Activated CD4-positive, alpha-beta T cell treated with anti-CD3 and anti-CD28 coated beads for 24 hours (primary cell): ENCODE data around the gene KCNMA1.
"Not testable (repeated sequence)": the region's sequence is repeated elsewhere in the genome, so short reads cannot be mapped to it uniquely, and the experiment has no call there.

ENCODE experiments used
- DNase-seq, 2 donors: peaks; one replicate each; pipeline ENCODE4 v3.0.0-alpha.2; 2020; ENCODE audit warnings: low read depth in 2 of 2

Gene KCNMA1

DNA sequence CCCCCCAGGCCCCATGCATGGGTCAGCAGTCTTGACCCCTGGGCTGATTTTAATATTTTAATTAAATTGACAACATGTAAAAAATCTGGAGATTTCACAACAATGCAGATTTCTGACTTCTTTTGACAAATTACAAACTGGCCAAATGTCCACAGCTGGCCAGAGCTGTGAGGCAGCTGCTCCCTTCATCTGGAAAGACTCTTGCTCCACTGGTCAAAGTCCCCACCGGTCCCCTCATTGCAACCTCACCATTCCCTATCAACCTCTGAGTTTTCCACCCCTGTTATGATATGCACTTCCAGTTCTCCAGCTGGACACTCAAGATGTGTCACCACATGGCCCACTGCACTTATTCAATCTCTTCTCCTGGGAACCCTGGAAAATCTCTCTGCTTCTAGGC is 266.2 kb downstream of the KCNMA1 start:
- no peak for DNase-seq

DNA sequence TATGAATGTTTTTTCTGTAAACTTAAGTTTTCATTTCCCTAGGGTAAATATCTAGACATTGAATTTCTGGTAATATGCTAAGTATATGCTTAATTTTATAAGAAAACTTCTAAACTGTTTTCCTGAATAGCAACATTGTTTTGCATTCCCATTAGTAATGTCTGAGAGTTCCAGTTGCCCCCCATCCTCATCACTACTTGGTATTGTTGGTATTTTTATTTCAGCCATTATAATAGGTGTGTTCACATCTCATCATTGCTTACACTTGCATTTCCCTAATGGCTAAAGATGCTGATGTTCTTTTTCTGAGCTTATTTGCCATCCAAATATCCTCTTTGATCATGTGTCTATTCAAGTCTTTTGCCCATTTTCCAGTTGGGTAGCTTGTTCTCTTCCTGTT is 269.6 kb downstream of the KCNMA1 start:
- no peak for DNase-seq

DNA sequence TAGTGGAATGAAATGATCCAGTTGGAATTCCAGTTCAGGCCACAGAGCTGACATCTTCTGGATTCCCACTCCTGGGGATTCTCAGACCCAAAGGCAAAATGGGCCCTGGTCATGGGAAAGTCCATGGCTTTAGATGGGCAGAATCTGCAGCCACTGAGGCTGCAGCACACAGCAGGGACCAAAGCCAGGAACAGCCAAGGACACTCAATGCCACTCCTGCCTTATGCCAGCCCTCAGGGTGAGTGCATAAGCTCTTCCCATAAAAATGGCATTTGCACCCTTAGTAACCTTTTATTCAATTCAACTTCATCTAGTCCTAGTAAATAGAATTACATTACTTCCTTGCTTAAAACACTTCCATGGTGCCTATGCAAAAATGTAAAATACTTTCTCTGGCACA is 274.4 kb downstream of the KCNMA1 start:
- no peak for DNase-seq

DNA sequence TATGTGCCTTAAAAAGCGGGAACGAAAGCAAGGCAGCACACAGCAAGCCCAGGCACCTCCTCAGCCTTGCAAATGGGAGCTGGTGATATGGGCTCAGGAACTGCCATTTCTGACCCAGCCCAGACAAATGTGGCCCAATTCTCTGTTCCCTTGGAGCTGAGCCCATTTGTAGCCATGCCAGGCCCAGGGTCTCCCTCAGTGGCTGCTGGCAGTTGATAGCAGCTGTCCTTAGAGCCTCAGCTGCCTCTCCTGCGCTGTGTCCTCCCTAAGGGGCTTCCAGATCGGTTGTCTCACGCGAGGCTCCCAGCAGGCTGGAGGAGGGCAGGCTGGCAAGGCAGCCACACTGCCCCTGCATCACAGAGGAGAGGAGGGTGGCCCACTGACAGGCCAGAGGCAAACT is 275.8 kb downstream of the KCNMA1 start:
- DNase-seq, result no peak

DNA sequence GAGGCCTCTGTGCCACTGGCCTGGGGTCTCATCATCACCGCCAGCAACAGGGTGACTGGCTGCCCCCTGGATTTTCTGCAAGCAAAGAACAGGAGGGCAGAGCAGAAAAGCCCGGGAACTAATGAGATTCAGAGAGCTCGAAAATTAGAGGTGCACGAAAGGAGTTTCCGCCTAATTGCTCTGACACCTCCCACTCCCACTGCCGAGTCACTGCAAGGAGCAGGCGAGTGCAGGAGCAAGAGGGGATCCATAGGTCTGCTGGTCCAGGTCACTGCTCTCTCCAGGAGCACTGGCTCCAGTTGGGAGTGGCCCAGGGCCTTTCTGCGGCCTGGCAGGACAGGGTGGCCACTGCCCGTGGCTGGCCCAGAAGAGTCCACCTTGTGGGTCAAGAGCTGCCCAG is 276.2 kb downstream of the KCNMA1 start:
- no peak for DNase-seq

DNA sequence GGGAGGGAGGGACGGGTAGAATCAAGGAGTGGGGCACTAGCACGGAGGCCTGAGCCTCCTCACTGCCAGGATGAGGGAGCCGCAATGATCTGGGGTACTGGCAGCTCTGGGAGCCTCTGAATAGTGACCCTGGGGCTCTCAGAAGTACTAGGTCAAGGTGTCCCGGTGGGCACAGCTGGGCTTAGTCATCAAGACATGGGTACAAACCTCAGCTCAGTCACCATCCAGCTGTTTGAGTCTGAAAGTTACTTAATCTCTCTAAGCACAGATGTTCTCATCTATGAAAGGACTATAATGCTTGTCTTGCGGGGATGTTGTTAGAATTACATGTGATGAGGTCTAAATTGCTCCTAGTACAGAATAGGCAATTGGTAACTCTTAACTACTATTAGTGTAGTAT is 276.8 kb downstream of the KCNMA1 start:
- DNase-seq, result no peak

DNA sequence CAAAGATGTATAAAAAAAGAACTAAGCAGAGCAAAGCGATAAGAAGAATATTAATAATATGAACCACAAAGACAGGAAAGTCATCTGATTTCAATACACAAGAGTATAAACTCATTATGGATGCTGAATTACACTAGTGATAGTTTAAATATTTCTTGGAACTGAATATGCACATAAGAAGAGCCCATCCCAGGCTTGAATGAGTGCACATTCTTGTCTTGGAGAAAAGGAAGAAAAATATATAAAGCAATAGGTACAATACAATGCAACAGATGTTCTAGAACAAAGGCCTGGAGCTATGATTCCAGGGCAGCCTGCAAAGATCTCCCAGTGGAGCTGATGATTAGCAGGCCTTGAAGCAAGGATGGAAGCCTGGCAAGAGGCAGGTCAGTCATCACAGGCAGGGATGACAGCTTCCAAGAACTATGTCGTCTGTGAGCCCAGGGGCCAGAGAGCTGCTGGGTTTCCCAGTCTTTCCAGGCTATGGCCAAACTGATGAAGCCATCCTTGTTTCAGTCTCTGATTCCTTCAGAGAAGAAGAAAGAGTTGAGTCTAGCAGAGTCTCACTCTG is 277.6 kb downstream of the KCNMA1 start:
- DNase-seq, result no peak

DNA sequence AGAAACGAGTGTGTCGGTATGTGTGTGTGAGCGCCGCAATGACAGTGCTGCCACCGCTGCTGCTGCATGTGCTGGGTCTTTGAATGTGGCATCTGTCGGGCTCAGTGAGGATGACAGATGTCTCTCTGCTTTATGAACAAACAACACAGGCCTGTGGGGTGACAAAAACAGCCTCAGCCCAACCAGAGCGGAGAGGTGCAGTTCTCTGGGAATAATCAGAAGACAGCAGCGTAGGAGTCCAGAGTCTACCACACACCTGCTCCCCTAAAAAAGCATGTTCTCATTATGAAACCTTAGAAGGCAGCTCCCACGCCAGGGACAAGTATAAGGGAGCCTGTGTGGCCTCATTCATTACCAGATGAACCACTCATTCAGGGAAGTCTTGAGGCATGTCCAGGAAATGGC is 278.3 kb downstream of the KCNMA1 start:
- no peak for DNase-seq

DNA sequence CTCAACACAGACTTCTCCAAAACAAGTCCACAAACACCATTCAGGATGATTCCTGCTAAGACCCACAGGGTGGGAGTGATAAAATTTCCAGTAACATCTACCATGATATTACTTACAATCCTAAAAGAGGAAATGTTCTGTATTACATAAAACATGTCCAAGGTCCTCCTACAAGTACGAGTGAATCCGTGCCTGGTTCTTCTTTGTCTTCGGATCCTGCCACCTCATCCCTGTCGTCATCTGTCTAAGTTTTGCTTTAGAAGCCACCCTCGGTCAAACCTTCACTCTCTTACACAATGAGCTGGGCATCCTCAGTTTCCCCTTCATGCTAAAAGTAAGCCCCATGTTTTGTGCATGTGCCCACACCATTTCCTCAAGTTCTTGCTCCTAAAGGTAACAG is 279.0 kb downstream of the KCNMA1 start:
- DNase-seq, result no peak

DNA sequence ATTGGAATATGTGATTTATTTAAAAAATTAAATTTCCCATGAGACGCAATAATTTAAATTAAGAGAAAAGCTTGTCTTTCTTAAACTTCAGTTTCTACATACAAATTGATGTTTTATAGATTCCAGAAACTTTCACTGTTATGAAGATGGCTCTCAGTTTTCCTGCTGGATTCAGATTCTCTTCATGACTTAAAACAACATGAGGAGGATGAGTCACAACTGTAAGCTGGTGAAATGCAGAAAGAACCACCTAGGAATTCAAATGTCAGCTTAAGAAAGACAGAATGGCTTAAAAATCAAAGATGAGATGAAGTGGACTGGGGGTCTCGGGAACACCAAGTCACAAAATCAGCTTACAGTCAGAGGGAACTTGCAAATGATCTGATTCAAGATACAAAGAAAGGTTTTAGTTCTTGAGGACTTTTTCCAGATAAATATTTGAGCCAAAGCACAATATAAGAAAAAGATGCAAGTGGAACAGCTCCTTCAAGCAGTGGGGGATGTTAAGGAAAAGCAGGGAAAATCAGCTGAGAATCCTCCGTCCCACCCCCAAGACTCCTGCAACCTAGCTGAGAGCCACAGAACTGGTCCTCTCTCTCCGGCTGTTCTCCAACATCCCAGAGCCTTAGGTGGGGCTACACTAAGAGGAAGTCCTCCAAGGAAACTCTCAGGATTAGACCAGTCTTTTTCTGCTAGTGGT is 279.8 kb downstream of the KCNMA1 start:
- no peak for DNase-seq

DNA sequence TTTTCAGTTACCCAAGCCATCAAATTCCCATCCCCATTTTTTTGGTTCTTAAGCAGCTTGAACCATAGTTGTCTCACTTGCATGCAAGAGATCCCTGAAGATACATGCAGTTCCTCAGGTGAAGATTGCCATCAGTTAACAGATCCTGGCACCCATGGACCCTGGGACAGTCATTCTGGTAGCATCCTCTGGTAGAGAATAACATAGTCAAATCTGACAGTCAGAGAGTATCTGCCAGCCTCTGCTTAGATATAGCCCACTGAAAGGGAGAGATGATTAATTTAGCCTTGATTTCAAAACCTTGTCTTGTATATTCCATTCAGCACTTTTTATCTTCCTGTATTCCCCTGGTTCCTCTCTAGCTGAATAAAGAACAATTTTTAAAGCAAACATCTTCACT is 280.4 kb downstream of the KCNMA1 start:
- DNase-seq, result no peak

DNA sequence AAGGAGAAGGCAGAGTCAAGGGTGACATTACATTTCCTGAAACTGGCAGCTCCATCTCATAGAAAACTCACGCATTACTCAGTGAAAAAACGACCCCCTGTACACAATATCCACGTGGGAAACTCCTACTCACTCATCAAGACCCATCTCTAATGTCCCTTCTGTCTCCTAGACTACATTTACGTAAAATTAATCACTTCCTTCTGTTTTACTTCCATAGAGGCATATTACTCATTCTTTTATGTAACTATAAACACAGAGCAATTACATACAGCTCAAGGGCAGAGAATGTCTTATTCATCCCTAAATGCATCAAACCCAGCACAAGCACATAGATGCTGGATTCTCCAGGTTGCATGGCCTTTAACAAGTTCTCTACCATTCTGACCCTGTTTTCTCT is 281.8 kb downstream of the KCNMA1 start:
- no peak for DNase-seq

DNA sequence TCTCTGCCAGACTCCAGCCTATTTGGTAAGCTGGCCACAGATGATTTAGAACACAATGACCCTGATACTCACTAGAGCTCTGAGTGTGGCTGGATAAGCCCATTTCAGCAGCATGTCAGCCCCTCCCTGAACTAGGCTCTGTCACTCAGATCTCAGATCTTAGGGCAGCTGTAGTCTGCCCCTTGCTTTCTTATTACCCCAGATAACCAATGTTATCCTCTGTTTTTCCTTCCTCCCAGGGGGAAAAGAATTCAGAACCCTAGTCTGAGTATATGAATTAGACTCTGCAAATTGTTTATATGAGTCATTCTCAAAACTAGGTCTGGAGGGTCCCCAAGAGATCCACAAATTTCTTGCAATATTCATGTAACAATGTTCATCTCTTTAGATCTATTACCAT is 286.2 kb downstream of the KCNMA1 start:
- no peak for DNase-seq

DNA sequence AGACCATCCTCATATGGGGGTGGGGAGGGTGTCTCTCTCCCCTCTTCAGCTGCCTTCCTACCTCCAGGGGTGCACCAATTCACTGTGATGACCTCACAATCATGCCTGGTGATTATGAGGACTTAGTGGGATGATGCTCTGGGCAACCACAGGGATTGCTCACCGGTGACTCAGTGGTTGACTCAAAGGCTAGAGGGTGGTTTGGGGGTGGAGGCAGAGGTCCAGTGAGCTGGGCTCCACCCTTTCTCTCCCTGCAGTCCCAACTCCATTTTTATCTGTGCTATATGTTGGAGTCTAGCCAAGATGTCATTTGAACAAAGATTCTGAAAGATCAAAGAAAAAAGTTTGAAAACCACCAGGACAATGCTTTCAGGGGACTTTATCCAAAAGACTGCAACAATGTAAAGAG is 286.9 kb downstream of the KCNMA1 start:
- DNase-seq, result no peak

DNA sequence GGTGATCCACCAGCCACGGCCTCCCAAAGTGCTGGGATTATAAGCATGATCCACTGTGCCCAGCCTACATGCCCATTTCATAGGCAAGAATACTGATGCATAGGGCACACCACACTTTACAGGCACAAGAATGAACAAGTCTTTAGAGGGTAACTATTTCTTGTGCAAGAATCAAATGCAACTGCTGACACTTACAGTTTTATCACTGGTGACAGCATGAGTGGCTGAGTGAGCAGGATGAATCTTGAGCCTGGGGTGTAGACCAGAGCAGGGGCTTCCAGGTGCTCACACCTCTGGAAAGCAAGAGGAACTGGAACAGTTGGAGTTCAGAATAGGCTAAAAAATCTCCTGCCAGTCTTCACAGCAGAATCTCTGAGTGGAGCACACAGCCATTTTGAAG is 287.5 kb downstream of the KCNMA1 start:
- DNase-seq, result no peak

DNA sequence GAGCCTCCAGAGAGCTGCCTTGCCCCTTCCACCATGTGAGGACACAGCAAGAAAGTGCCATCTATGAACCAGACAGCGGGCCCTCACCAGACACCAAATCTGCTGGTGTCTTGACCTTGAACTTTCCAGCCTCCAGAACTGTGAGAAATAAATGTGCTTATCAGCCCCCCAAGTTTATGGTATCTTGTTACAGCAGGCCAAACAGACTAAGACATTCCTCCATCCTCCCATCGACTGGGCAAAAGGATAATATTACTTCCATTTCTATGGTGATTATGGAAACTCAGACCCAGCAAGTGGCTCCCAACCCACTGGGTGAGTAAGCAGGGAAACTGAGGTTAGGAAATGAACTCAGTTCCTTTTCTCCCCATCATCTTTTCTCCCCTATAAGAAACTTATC is 288.4 kb downstream of the KCNMA1 start:
- DNase-seq, result no peak

DNA sequence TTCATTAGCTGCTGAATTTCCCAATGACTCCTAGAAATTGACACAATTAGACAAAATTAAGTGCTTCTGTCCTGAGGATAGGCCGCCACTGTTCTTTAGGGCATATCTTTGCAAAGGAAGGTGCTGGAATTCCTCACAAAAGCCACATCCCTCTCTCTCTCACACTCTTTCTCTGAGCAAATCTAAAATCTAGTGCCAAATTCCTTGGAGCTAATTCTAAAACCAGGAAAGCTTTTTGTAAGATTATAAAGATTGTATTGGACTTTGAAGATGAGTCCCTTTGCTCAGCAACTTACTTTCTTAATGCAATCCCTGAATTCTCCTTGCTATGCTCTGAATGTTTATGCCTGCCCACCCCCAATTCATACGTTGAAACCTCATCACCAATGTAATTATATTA is 288.9 kb downstream of the KCNMA1 start:
- DNase-seq, result no peak

DNA sequence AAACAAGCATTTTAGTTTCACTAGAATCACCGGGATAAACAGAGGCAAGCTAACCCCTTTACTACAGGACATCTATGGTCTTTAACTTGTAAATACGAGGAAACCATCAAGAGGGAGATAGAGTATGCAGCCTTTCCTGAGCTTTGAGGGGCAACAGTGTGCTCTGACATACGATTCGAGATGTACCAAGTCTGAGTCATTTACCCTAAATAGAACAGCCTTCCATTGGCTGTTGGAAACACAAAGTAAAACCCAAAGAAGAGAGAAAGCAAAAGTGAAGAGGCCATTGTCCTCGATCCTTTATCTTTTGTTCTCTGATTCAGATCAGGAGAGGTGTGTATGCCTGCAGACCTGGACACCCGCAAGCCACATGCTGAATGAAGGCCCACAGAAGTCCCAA is 289.5 kb downstream of the KCNMA1 start:
- DNase-seq, result no peak

DNA sequence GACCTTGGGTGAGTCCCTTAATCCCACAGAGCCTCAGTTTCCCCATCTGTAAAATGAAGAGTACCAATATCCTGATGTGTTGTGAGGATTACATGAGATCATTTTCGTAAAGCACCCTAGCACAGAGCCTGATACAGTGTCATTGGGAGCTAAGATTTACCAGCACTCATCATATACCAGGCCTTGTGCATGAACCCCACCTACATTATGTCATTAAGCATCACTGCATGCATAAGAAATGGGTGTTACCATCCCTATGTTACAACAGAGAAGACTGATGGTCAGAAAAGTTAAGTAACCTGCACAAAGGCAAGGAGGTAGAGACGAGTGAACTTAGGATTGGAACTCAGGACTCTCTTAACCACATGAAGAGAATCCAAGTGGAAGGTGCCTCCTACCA is 290.6 kb downstream of the KCNMA1 start:
- DNase-seq, result no peak

DNA sequence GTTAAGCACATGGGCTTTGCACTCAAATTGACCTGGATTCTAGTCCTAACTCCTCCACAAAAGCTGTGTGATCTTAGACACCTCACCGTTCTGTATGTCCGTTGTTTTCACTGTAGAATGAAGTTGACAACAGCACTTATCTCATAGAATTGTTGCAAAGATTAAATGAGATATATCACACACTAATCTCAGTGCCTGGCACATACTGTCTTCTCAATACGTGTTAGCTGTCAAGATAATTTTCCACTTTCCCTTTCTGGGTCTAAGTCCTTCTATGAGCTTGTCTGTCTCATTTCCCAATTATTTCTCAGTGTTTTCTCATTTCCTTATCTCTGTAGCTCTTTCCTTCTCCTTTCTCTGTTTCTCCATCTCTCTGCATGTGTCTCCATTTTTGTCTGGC is 296.6 kb downstream of the KCNMA1 start:
- no peak for DNase-seq

DNA sequence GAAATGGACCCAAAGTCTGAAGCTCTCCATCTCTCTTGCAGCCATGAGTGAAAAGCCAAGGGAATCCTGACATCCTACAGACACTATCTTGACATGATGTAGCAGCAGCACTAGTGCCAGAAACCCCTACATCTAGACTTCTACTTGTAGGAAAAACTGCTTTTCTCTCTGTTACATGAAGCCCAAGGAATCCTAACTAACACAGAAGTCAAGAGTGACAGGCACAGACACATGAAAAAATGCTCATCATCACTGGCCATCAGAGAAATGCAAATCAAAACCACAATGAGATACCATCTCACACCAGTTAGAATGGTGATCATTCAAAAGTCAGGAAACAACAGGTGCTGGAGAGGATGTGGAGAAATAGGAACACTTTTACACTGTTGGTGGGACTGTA is 297.7 kb downstream of the KCNMA1 start:
- DNase-seq, result not testable (repeated sequence)

DNA sequence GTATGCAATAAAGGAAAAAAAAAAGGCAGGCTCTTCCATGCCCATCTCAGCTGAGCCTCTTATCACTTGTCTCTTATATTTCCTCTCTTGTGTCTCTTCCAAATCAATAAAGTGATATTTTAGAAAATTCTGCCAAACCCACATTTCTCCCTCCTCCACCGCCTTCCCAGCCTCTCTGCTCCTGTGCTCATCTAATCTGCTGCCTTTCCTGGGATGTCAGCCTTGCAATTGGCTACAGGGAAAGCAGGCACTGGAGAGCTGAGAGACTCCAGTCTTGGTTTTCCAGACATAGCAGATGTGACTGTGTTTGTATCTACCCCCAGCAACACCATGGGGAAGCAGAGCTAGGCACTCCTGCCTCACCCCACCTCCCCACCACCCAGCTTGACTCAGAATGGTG is 298.4 kb downstream of the KCNMA1 start:
- DNase-seq, result no peak

DNA sequence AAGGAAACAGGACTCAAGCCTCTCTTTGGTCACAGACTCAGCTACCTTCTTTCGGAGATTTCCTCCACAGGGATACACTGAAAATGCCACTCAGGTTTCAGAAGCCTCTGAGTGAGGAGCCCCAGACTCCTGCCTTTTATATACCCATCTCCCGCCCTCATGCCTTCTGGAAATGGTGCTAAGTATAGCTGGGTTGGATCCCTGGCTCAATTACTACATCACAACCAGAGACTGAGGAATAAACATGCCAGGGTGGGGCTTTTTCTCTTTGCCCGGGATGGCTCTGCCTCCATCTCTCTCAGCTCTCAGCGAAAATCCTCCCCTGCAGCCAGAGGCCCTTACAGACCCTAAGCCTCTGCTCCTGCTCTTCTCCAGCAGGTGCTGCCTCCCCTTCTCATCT is 299.5 kb downstream of the KCNMA1 start:
- DNase-seq, result no peak

DNA sequence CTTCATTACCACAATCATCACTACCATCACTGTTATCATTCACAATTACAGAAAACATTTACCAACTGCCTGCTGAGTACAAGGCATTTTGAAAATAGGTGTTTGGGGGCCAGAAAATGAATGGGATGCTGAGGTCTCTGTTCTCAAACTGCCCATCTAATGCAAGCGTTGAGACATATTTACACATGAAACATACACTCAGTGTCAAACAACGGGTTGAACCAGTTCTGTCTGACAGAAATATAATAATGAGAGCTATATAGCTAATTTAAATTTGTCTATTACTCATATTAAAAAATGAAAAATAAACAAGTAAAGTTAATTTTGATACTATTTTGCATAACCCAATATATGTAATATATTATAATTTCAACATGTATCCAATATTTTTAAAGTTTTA is 303.1 kb downstream of the KCNMA1 start:
- DNase-seq, result no peak
